ENCODE data around the gene TAOK3. TPM values are rescaled to one million over a fixed set of nuclear protein-coding genes. Genes with fewer than 3 reads are reported as not detected.
A peak's percentile ranks its signal among the peaks of the same experiment; 100 is the strongest.

TAOK3 gene
- total and polyA plus RNA-seq, 10 of the 15 experiments (the other 5 are each of a cell fraction or from before 2014, with no cell fraction given): 41.3 to 131 (median 57.8) TPM

DNA sequence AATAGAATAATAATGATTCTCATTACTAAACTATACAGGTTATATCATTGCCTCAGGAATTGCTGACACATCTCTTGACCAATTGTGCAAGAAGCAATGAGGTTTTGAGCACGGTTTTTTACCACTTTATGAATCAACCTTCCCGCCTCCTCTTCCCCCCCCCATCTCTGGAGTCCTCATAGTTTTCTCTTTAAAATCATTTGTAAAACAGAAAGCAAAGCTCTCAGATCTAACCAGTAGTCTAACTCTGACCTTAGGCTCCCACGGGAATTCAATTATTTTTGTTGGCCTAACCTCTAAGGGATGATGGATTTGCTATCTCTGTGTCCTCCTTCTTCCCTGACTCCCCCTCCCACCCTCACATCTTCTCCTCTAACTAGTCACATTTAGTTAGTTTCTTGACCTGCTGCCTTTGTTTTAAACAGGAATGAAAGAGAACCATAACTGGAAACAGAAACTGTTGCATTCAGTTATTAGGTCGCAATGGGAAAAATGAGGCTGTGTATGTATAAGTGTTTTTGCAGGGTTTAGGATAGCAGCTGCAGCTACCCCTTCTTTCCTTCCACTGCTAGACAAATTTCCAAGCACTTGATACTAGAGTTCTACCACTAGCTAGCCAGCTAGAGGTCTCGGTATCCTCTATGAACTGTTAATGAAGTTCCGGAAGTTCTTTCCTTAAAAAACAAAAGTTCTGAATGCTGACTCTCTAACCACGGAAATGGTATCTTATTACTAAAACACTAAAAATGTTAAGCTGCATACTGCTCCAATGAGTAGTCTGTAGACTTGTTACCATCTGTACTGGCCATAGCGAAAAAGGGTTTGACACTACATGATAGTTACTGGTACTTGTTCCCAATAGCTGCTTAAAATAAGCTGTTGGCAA lies 65.4 kb downstream of the TAOK3 start (continued):
- TF ChIP-seq RAD51 (IDR thresholded peaks at IDR 0.05): no peak
- TF ChIP-seq, protein P1, sequence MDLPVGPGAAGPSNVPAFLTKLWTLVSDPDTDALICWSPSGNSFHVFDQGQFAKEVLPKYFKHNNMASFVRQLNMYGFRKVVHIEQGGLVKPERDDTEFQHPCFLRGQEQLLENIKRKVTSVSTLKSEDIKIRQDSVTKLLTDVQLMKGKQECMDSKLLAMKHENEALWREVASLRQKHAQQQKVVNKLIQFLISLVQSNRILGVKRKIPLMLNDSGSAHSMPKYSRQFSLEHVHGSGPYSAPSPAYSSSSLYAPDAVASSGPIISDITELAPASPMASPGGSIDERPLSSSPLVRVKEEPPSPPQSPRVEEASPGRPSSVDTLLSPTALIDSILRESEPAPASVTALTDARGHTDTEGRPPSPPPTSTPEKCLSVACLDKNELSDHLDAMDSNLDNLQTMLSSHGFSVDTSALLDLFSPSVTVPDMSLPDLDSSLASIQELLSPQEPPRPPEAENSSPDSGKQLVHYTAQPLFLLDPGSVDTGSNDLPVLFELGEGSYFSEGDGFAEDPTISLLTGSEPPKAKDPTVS (IDR thresholded peaks at IDR 0.05; ENCODE audit: low read depth, low read length): no peak
- no peak for TF ChIP-seq CTCF (IDR thresholded peaks at IDR 0.05 in 2 of 3, conservative IDR thresholded peaks at IDR 0.05 in 1 of 3; ENCODE audit: control insufficient read depth in 2 of 3, extremely low read depth in 1 of 3, insufficient read depth in 1 of 3, low read depth in 3 of 3, low read length in 3 of 3)
- TF ChIP-seq YBX1 (IDR thresholded peaks at IDR 0.05): no peak
- no peak for TF ChIP-seq ZNF274 (IDR thresholded peaks at IDR 0.05; ENCODE audit: insufficient read depth, insufficient read length)
- TF ChIP-seq FOXK2 (IDR thresholded peaks at IDR 0.05): no peak
- TF ChIP-seq, protein P2, sequence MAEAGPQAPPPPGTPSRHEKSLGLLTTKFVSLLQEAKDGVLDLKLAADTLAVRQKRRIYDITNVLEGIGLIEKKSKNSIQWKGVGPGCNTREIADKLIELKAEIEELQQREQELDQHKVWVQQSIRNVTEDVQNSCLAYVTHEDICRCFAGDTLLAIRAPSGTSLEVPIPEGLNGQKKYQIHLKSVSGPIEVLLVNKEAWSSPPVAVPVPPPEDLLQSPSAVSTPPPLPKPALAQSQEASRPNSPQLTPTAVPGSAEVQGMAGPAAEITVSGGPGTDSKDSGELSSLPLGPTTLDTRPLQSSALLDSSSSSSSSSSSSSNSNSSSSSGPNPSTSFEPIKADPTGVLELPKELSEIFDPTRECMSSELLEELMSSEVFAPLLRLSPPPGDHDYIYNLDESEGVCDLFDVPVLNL (IDR thresholded peaks at IDR 0.05; ENCODE audit: low read depth, low read length): peak; percentile 67
- no peak for TF ChIP-seq MTA3 (IDR thresholded peaks at IDR 0.05; ENCODE audit: borderline replicate concordance, low read length)
- TF ChIP-seq, protein P3, sequence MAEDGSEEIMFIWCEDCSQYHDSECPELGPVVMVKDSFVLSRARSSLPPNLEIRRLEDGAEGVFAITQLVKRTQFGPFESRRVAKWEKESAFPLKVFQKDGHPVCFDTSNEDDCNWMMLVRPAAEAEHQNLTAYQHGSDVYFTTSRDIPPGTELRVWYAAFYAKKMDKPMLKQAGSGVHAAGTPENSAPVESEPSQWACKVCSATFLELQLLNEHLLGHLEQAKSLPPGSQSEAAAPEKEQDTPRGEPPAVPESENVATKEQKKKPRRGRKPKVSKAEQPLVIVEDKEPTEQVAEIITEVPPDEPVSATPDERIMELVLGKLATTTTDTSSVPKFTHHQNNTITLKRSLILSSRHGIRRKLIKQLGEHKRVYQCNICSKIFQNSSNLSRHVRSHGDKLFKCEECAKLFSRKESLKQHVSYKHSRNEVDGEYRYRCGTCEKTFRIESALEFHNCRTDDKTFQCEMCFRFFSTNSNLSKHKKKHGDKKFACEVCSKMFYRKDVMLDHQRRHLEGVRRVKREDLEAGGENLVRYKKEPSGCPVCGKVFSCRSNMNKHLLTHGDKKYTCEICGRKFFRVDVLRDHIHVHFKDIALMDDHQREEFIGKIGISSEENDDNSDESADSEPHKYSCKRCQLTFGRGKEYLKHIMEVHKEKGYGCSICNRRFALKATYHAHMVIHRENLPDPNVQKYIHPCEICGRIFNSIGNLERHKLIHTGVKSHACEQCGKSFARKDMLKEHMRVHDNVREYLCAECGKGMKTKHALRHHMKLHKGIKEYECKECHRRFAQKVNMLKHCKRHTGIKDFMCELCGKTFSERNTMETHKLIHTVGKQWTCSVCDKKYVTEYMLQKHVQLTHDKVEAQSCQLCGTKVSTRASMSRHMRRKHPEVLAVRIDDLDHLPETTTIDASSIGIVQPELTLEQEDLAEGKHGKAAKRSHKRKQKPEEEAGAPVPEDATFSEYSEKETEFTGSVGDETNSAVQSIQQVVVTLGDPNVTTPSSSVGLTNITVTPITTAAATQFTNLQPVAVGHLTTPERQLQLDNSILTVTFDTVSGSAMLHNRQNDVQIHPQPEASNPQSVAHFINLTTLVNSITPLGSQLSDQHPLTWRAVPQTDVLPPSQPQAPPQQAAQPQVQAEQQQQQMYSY (CRISPR knock-in tag; IDR thresholded peaks at IDR 0.05): no peak
- TF ChIP-seq, protein P4, sequence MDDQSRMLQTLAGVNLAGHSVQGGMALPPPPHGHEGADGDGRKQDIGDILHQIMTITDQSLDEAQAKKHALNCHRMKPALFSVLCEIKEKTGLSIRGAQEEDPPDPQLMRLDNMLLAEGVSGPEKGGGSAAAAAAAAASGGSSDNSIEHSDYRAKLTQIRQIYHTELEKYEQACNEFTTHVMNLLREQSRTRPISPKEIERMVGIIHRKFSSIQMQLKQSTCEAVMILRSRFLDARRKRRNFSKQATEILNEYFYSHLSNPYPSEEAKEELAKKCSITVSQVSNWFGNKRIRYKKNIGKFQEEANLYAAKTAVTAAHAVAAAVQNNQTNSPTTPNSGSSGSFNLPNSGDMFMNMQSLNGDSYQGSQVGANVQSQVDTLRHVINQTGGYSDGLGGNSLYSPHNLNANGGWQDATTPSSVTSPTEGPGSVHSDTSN (IDR thresholded peaks at IDR 0.05; ENCODE audit: insufficient replicate concordance, low read depth, low read length): no peak
- TF ChIP-seq, protein P5, sequence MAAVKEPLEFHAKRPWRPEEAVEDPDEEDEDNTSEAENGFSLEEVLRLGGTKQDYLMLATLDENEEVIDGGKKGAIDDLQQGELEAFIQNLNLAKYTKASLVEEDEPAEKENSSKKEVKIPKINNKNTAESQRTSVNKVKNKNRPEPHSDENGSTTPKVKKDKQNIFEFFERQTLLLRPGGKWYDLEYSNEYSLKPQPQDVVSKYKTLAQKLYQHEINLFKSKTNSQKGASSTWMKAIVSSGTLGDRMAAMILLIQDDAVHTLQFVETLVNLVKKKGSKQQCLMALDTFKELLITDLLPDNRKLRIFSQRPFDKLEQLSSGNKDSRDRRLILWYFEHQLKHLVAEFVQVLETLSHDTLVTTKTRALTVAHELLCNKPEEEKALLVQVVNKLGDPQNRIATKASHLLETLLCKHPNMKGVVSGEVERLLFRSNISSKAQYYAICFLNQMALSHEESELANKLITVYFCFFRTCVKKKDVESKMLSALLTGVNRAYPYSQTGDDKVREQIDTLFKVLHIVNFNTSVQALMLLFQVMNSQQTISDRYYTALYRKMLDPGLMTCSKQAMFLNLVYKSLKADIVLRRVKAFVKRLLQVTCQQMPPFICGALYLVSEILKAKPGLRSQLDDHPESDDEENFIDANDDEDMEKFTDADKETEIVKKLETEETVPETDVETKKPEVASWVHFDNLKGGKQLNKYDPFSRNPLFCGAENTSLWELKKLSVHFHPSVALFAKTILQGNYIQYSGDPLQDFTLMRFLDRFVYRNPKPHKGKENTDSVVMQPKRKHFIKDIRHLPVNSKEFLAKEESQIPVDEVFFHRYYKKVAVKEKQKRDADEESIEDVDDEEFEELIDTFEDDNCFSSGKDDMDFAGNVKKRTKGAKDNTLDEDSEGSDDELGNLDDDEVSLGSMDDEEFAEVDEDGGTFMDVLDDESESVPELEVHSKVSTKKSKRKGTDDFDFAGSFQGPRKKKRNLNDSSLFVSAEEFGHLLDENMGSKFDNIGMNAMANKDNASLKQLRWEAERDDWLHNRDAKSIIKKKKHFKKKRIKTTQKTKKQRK (IDR thresholded peaks at IDR 0.05; ENCODE audit: low read depth, low read length): no peak
- TF ChIP-seq JUNB (IDR thresholded peaks at IDR 0.05): peak; percentile 81
- TF ChIP-seq YY1 (IDR thresholded peaks at IDR 0.05; ENCODE audit: low read depth, low read length): no peak
- peak; percentile 94 for TF ChIP-seq MEF2B (IDR thresholded peaks at IDR 0.05; ENCODE audit: partially characterized antibody, poor library complexity, severe bottlenecking)
